Measurements from ENCODE around the gene VWF.

Gene VWF

DNA sequence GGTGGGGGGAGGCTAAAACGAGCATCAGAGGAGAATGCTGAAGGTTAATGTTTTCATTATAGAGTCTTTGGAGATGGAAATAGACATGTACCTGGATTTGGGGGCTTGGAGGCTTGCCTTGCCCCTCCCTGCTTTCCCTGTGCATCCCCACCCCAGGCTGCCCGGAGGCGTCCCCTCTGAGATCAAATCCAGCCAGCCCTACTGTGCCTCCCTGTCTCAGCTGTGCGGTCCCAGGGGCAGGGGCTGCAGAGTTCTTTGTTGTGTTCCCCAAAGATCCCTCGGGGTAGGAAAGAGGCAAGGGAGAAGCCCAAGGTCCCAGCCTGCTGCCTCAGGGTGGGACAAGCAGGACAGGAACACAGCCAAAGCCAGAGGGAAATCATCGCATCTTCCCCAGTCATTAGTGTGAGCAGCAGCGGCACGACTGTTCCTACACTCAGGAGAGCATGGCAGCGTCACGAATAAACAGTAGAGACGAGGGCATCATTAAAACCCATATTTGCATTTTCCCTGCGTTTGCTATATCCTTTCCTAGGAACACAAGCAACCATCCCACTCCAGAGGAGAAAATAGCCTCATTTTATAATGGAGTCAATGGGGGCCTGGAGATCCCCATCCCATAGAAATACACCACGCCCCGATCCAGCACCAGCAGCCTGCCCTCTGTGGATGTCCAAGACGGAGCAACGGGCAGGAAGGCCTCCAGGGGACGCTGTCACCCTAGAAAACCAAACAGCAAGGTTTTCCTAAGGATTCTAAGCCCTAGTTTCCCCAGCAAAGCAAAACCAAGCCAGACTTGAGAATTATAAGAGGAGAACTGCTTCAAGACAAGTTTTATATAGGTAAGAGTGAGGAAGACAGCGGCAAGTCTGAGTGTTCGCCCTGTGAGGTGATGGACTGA is 211.8 kb downstream of the VWF start:
- DNase-seq (ENCODE audit: low read depth, low spot score): no peak
- no peak overlapping the region for H3K4me3 ChIP-seq (ENCODE audit: low read length)

DNA sequence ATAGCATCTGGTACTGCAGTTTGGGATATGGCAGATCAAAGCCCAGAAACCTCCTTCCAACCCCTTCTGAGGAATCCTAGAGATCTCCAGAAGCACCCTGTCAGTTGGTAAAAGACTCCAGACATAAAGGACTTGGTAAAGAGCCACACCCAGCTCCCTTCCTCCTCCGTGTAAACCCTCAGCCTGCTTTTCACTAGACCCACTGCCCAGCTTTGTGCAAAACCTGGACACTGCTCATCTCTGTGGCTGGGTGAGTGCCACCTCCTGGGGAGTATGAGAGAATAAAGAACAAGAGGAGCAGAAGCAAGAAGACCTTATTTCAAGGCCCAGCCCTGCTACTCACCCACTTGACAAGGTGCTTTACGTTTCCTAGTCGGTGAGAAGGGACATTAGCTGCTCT is 212.5 kb downstream of the VWF start:
- DNase-seq (ENCODE audit: low read depth, low spot score): no peak
- no peak overlapping the region for H3K4me3 ChIP-seq (ENCODE audit: low read length)

DNA sequence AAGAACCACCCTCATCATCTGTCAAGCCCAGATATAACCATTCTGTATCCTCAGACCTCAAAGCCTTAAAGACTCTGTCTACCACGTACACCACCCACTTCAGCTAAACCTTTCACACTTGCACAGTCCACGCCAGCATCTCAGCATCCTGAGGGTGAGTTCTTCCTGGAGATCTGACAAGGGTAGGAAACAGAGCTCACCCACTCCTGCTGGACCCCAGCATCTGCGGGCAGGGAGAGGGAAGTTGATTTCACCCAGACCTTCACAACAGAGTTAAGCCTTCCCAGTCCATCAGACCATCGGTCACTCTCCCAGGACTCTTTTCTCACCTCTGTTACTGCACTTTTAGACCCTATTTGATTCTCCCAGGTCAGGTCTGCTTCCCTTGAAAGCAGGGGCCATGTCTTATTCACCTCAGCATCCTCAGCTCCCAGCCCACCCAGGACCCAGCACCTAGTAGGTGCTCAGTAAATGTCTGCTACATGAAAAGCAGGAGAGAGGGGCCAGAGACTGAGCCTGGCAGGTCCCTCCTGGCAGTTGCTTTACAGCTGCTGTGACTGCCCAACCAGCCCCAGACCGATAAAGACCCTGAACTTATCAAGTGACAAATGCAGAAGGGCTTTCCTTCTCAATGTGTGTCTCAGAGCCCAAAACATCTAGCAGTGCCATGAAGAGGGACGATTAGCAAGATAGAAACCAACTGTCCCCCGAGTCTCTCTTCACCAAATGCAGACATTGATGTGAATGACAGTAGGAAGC is 213.5 kb downstream of the VWF start:
- H3K4me3 ChIP-seq (ENCODE audit: low read length): no peak overlapping the region
- no peak for DNase-seq (ENCODE audit: low read depth, low spot score)

DNA sequence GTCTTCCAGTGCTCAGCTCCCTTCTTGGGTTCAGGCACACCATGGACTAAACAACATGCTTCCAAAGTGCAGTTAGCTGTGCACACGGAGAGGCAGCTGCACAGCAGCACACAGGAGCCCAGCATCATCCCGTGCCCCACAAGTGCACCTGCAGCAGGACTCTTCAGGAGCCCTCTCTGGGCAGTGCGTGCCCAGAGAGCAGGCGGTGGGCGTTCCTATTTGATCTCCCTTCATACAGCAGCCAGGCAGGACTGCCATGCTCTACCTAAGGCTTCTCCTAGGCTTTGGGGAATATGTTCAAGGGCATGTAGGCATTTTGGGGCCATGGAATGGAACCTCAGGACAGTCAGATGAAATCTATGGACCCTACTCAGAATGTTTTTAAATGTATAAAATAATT is 214.9 kb downstream of the VWF start:
- no peak overlapping the region for H3K4me3 ChIP-seq (ENCODE audit: low read length)
- no peak for DNase-seq (ENCODE audit: low read depth, low spot score)

DNA sequence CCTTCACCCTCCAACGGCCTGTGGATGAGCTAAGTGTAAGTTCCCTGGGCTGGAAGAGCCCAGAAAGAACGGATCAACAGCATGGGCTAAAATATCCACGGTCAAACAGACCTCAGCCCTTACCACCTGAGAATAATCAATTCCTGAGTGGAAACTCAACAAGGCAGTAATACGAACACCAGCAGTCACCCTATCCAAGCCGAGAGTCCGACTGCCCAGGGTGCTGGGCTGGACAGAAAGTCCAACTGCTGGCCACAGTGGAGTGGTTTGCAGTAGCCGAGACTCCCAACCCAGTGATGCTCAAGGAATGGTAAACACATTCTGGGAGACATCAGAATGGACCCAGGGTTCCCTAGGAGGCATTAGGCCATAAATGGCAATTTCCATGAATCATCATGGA is 216.2 kb downstream of the VWF start:
- H3K4me3 ChIP-seq (ENCODE audit: low read length): no peak overlapping the region
- no peak for DNase-seq (ENCODE audit: low read depth, low spot score)

DNA sequence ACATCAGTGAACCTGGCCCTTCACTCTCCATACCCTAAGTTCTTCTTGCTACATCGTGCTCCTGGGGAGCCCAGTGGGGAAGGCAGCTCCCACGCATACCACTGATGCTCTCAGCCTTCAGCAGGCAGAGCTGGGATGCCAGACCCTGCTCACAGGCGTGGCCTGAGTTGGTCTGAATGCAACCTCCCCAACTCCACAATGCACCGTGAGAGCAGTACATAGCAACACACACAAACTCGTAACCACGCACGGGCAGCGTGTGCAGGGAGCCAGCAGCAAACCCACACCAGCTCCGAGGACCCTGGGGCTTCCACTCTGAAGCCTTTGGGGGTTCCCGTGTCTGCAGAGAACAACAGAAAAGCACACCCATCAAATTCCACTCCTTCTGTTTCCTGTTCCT is 216.7 kb downstream of the VWF start:
- no peak overlapping the region for H3K4me3 ChIP-seq (ENCODE audit: low read length)

DNA sequence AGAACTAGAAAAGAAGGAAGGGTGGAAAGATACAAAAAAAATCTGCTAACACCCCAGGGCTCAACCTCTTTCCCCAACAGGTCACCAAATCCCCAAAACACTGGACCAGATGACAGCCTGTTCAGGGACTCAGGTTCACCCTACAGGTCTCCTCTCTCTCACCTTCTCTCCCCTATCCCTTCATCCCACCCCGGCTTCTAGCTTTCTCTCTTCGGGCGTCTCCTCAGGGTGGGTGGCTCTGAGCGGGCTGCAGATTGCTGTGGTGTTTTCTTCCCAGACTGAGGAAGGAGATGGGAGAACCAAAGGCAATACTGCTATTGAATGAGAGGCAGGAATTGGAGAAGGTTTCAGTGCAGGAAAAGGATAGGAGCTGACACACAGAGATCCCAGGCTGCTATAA is 218.7 kb downstream of the VWF start:
- H3K4me3 ChIP-seq (ENCODE audit: low read length): no peak overlapping the region
- DNase-seq (ENCODE audit: low read depth, low spot score): no peak

More for the DNA sequence above, 216.7 kb downstream of the VWF start:
- no peak for DNase-seq (ENCODE audit: low read depth, low spot score)

DNA sequence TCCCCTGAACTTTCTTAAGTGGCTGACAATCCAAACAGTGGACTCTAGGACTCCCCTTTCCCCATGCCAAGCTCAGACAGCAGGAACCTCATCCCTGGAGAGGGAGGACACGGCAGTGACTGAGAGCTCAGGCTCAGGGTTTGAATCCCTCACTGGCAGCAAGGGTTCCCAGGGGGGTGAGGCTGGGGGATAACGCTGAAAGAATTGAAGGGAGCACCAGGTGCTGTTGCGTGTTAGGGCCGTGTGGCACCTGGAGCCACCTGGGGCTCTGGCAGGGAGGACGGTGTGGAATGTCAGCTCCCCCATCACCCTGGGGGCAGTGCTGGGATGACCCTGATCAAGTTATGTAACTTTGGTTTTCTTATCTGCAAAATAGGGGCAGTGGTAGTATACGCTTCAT is 219.5 kb downstream of the VWF start:
- no peak overlapping the region for H3K4me3 ChIP-seq (ENCODE audit: low read length)
- DNase-seq (ENCODE audit: low read depth, low spot score): no peak

DNA sequence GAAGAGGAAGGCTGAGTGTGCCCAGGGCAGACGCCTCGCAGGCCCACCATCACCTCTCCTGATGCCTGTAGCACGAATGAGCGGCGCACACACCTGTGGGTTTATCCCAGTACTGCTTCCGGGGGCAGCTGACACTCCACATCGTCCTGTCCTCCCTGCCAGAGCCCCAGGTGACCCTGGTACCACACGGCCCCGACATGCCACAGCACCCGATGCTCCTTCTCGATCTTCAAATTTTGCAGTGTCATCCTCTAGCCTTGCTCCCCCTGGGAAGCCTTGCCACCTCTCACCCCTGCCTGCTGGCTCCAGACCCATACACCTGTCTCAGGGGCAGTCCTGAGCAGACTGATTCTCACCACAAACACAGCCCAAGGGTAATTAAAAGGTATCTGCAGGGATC is 220.0 kb downstream of the VWF start:
- DNase-seq (ENCODE audit: low read depth, low spot score): no peak
- no peak overlapping the region for H3K4me3 ChIP-seq (ENCODE audit: low read length)

DNA sequence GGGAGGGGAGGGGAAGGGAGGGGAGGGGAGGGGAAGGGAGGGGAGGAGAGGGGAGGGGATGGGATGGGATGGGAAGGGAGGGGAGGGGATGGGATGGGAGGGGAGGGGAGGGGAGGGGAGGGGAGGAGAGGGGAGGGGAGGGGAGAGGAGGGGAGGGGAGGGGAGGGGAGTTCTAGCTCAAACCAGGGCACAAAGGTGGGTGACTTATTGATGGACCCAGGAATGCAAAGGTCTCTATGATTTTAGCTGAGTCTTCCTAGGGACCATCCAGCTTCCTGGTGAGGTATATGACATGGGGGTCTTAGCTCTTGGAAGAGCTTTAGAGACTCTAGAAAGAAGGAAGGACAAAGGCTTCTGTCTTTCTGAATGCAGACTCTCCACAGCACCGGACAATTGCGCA is 221.7 kb downstream of the VWF start:
- no peak for DNase-seq (ENCODE audit: low read depth, low spot score)
- no peak overlapping the region for H3K4me3 ChIP-seq (ENCODE audit: low read length)

DNA sequence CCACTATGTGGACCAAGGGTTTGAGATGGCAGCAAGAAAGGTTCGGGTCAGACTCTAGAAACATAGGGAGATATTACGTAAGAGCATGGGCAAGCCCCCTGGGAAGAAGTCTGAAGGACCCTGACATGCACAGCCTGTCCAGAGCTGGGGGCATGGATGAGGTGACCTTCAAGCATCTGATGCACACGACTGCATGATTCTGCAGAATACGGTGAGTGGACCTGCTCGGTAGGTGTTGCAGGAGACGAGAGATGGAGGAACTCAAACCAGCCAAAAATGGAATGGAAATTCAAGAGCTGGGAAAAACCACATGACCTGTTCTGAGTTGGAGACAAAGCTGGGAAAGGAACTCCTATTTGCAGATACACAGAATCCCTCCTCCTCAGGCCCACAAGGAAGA is 223.1 kb downstream of the VWF start:
- no peak for DNase-seq (ENCODE audit: low read depth, low spot score)
- no peak overlapping the region for H3K4me3 ChIP-seq (ENCODE audit: low read length)

DNA sequence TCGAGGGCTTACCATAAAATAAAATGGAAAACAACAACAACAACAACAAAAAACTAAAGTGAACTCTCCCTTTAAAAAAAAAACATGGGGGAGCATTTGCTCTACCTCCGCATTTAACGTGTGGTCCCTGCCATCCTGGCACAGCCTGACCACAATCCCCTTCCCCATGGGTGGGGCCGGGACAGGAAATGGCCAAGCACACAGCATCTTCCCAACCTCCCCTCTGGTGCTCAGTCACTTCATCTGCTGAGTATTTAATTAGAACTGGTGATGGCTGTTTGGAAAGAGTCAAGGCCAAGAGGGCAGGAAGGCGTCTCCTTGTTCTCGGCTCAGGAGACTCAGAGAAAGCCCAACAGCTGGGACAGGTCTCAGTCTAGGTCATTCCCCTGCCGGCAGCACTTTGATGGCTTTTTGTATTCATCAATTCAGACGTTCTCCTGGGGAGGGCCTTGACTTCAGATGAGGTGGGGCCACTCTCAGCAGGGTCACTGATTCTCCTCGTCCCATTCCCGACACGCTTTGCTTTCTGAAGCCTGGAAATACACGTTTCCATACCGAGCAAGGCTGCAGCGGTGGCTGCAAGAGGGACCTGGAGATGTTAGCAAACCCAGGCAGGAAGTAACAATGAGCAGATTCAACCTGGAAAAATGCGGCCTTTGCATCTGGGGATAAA is 223.8 kb downstream of the VWF start:
- DNase-seq (ENCODE audit: low read depth, low spot score): no peak
- no peak overlapping the region for H3K4me3 ChIP-seq (ENCODE audit: low read length)

DNA sequence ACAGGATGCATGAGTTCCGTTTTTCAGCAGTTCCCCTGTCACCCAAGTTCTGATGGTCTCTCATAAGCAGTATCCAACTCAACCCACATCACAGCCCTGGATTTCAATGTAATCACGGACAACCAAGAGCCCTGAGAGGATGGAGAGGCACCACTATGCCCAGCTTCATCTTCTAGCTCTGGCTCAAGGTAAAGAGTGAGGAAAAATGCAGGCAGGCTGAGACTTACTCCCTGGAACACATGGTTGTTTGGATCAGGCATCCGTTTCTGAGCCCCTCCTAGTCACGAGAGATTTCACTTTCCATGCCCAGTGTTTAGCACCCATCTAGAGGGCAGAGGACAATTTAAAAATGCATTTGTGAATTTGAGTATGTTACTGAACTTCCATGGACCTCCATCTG is 224.4 kb downstream of the VWF start:
- no peak overlapping the region for H3K4me3 ChIP-seq (ENCODE audit: low read length)
- no peak for DNase-seq (ENCODE audit: low read depth, low spot score)

DNA sequence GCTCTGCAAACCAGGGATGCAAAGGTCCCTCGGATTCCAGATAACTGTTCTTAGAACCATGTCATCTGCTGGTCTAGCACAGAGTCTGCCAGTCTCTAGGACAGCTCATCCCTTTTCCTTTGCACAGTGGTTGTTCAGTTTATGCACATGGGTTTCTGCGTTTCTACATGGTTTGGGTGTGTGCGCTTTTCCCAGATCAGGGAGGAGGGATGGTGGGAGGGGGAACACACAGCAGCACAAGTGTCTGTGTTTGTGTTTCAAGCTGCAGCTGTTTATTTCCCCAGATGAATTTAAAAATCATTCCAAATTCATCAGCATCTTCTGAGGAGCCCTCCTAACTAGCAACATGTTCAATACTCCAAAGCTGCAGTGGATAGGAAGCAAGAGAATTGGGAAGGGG is 224.8 kb downstream of the VWF start:
- no peak for DNase-seq (ENCODE audit: low read depth, low spot score)
- no peak overlapping the region for H3K4me3 ChIP-seq (ENCODE audit: low read length)

DNA sequence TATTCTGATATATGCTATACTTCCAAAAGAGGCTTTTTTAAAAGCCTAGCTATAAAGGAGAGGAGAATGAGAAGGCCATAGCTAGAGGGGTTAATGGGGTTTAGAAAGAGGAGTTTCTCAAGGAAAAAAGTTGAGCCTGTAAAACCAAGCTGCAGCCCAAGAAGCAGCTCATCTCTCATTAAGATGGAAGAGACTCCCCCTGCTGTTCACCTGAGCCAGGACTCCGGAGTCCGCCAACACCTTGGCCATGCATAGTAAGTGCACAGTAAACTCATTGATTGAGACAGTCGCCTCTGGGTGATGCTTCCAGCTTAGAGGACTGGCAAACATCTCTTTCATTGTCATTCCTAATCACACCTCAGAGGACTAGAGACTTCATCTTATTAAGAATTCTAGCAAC is 225.6 kb downstream of the VWF start:
- DNase-seq (ENCODE audit: low read depth, low spot score): no peak
- H3K4me3 ChIP-seq (ENCODE audit: low read length): no peak overlapping the region
